OCI-LY1 (cell line): ENCODE data around the gene MIA2.

Source experiments
- CTCF ChIP-seq: fragments of 200-600 bp; sonication (generic), shearing (Covaris generic); IDR thresholded peaks from 2 replicates; pipeline ENCODE4 v1.5.1; 2017; ENCODE audit warnings: mild to moderate bottlenecking, antibody characterized with exemption, low read length, moderate library complexity, mixed read lengths
- EZH2 ChIP-seq: fragments of 200-600 bp; sonication (generic), shearing (Covaris generic); IDR thresholded peaks from 2 replicates; pipeline ENCODE4 v1.8.0; 2017; ENCODE audit warnings: borderline replicate concordance, mixed run types, mild to moderate bottlenecking, antibody characterized with exemption, low read length, moderate library complexity, mixed read lengths

- no peak for TF ChIP-seq CTCF
- TF ChIP-seq EZH2: no peak
Observed at GRCh38 chr14:39433452-39433813, 199.7 kb downstream of the MIA2 start.
